CD4-positive, alpha-beta T cell (primary cell): ENCODE data around the gene RAB3B. TPM values are rescaled to one million over a fixed set of nuclear protein-coding genes. Genes with fewer than 3 reads are reported as not detected.

ENCODE experiments used
- ATAC-seq: fragments of 200-7000 bp; cut with Tn5 transposase; one replicate; pipeline ENCODE4 v1.10.0; 2022; ENCODE audit warnings: mild to moderate bottlenecking; ENCODE audit not compliant: poor library complexity
- CTCF ChIA-PET: fragments of 350-600 bp; sonication (Branson Sonifier 250); formaldehyde crosslinking; loops from one replicate; lab custom pipeline; 2021; ENCODE audit warnings: antibody characterized with exemption, inconsistent platforms; lab: Charles Lee
- POLR2A ChIA-PET: fragments of 350-600 bp; sonication (Branson Sonifier 250); formaldehyde crosslinking; loops from one replicate; lab custom pipeline; 2021; ENCODE audit warnings: antibody characterized with exemption, inconsistent platforms; lab: Charles Lee
- DNase-seq, 14 experiments: peaks; one replicate each; pipeline ENCODE4 v3.0.0-alpha.2; 2013 to 2020; ENCODE audit warnings: mixed read lengths in 2 of 14
- H3K27ac ChIP-seq, 2 donors: one replicate each; pipeline versions ENCODE4 v1.5.1 to v1.7.0; 2013; ENCODE audit warnings: low read length in 2 of 2, low read depth in 1 of 2, mild to moderate bottlenecking in 1 of 2
- H3K27me3 ChIP-seq, 2 experiments: 1 replicate in 1 of 2; 2 replicates in 1 of 2; pipeline versions ENCODE4 v1.6.1 to v1.7.0; 2013; ENCODE audit warnings: low read length in 2 of 2, control low read depth in 1 of 2, mild to moderate bottlenecking in 1 of 2, moderate library complexity in 1 of 2; ENCODE audit not compliant: insufficient read depth in 2 of 2, control insufficient read depth in 1 of 2
- H3K36me3 ChIP-seq: one replicate; pipeline ENCODE4 v1.6.1; 2013; ENCODE audit warnings: low read length, control low read depth; ENCODE audit not compliant: insufficient read depth
- H3K4me1 ChIP-seq: one replicate; pipeline ENCODE4 v1.6.1; 2013; ENCODE audit warnings: low read length, control low read depth; ENCODE audit not compliant: insufficient read depth
- H3K4me3 ChIP-seq: one replicate; pipeline ENCODE4 v1.5.1; 2013; ENCODE audit warnings: mild to moderate bottlenecking, low read length, moderate library complexity
- H3K9me3 ChIP-seq, 2 experiments: 1 replicate in 1 of 2; 2 replicates in 1 of 2; pipeline versions ENCODE4 v1.6.1 to v1.7.0; 2013; ENCODE audit warnings: low read length in 2 of 2, mild to moderate bottlenecking in 2 of 2, control low read depth in 1 of 2, moderate library complexity in 1 of 2; ENCODE audit not compliant: control insufficient read depth in 1 of 2, insufficient read depth in 1 of 2
- H3K27ac Mint-ChIP-seq: one replicate; pipeline ENCODE4 v1.8.0; 2020; ENCODE audit warnings: mixed read lengths
- H3K27me3 Mint-ChIP-seq: one replicate; pipeline ENCODE4 v1.8.0; 2021; ENCODE audit warnings: mixed read lengths
- H3K36me3 Mint-ChIP-seq: one replicate; pipeline ENCODE4 v1.8.0; 2021; ENCODE audit warnings: low read depth, mixed read lengths
- H3K4me1 Mint-ChIP-seq: one replicate; pipeline ENCODE4 v1.8.0; 2021; ENCODE audit warnings: low read depth, mixed read lengths
- H3K4me3 Mint-ChIP-seq: one replicate; pipeline ENCODE4 v1.8.0; 2020; ENCODE audit warnings: mild to moderate bottlenecking, mixed read lengths
- H3K9me3 Mint-ChIP-seq: one replicate; pipeline ENCODE4 v1.8.0; 2020; ENCODE audit warnings: mixed read lengths
- CTCF ChIP-seq: fragments of 200-600 bp; IDR thresholded peaks from one replicate; pipeline ENCODE4 v1.8.0; 2022; ENCODE audit warnings: antibody characterized with exemption, mild to moderate bottlenecking
- intact Hi-C, 2 experiments: fragments of 100-400 bp; cut with DNase I in 1 of 2; cut with micrococcal nuclease in 1 of 2; formaldehyde crosslinking; loops; one replicate each; pipeline versions ENCODE4 v1.15.1 to v1.9.0; 2023 to 2025; cut with DNase I, micrococcal nuclease
- total RNA-seq, 174 experiments: library from RNA in 2 of 174; stranded (reverse) in 2 of 174; gene quantifications; one replicate each; pipeline ENCODE4 v1.2.3 and lab custom pipeline; 2021 to 2026

The RAB3B gene
- total RNA-seq, 2 experiments from 2014 or later = not detected

- H3K4me3 Mint-ChIP-seq = no peak overlapping the region
- H3K4me1 Mint-ChIP-seq = no peaks in the 10 kb centered on the region
- no peak for DNase-seq
- no peaks in the 10 kb centered on the region for H3K36me3 Mint-ChIP-seq
- ChIA-PET CTCF (no interaction called here), POLR2A (no interaction called here)
- Histone ChIP-seq H3K27ac (no peak overlapping the region), H3K27me3 (no peaks in the 10 kb centered on the region), H3K36me3 (no peaks in the 10 kb centered on the region), H3K4me3 (no peak overlapping the region), H3K9me3 (peaks cover 3 to 8% of the 10 kb centered on the region in 2 experiments), H3K4me1 (no peaks in the 10 kb centered on the region)
- no peaks in the 10 kb centered on the region for H3K27me3 Mint-ChIP-seq
- no peak for TF ChIP-seq CTCF
- H3K9me3 Mint-ChIP-seq = peaks cover 5% of the 10 kb centered on the region
- H3K27ac Mint-ChIP-seq = no peak overlapping the region
- ATAC-seq = no peak
- intact Hi-C loops = no loop called here
Observed at GRCh38 chr1:51942281-51942680, 48.2 kb downstream of the RAB3B start.

- Histone ChIP-seq H3K27me3 (no peaks in the 10 kb centered on the region), H3K27ac (no peak overlapping the region), H3K4me3 (no peak overlapping the region), H3K9me3 (peaks cover 3 to 8% of the 10 kb centered on the region in 2 experiments), H3K36me3 (no peaks in the 10 kb centered on the region), H3K4me1 (no peaks in the 10 kb centered on the region)
- ChIA-PET POLR2A (no interaction called here), CTCF (no interaction called here)
- Mint-ChIP-seq H3K9me3 (peaks cover 5% of the 10 kb centered on the region), H3K27ac (no peak overlapping the region), H3K4me3 (no peak overlapping the region), H3K4me1 (no peaks in the 10 kb centered on the region), H3K27me3 (no peaks in the 10 kb centered on the region), H3K36me3 (no peaks in the 10 kb centered on the region)
- no peak for TF ChIP-seq CTCF
- DNase-seq = no peak
- intact Hi-C loops = no loop called here
- no peak for ATAC-seq
Observed at GRCh38 chr1:51941528-51941927, 49.0 kb downstream of the RAB3B start.

GRCh38 chr1:51937112-51937511, 53.4 kb downstream of the RAB3B start:
- no peaks in the 10 kb centered on the region for H3K27me3 ChIP-seq
- H3K4me3 ChIP-seq = no peak overlapping the region
- H3K9me3 ChIP-seq = peaks cover 3 to 8% of the 10 kb centered on the region in 2 experiments
- intact Hi-C loops = no loop called here
- ChIA-PET CTCF (interaction anchor here (0.7 kb wide), 1 partner anchor 12 kb away, joined by 3 read pairs; no protein-coding TSS in a partner anchor), POLR2A (no interaction called here)
- no peaks in the 10 kb centered on the region for H3K27me3 Mint-ChIP-seq
- no peak overlapping the region for H3K27ac Mint-ChIP-seq
- H3K9me3 Mint-ChIP-seq = peaks cover 5% of the 10 kb centered on the region
- no peak for ATAC-seq
- no peak overlapping the region for H3K4me3 Mint-ChIP-seq
- no peaks in the 10 kb centered on the region for H3K36me3 ChIP-seq
- H3K4me1 Mint-ChIP-seq = no peaks in the 10 kb centered on the region
- H3K36me3 Mint-ChIP-seq = no peaks in the 10 kb centered on the region
- no peak for DNase-seq
- no peak overlapping the region for H3K27ac ChIP-seq
- H3K4me1 ChIP-seq = no peaks in the 10 kb centered on the region
- no peak for TF ChIP-seq CTCF
